Testis (tissue), 2 donors: ENCODE measurements around the gene SPATA33.

ENCODE experiments used
- POLR2A ChIP-seq: fragments of 450-650 bp; IDR thresholded peaks from one replicate; pipeline ENCODE4 v1.6.1; 2017; ENCODE audit warnings: antibody characterized with exemption, mild to moderate bottlenecking, moderate library complexity
- TF ChIP-seq, protein P1 (sequence below), 3 experiments: fragments of 450-650 bp in 2 of 3; fragments of 200-600 bp in 1 of 3; sonication (generic) in 1 of 3; IDR thresholded peaks; one replicate each; pipeline ENCODE4 v1.5.1; 2016 to 2019; ENCODE audit warnings: antibody characterized with exemption in 3 of 3, mild to moderate bottlenecking in 2 of 3, moderate library complexity in 1 of 3

DNA sequence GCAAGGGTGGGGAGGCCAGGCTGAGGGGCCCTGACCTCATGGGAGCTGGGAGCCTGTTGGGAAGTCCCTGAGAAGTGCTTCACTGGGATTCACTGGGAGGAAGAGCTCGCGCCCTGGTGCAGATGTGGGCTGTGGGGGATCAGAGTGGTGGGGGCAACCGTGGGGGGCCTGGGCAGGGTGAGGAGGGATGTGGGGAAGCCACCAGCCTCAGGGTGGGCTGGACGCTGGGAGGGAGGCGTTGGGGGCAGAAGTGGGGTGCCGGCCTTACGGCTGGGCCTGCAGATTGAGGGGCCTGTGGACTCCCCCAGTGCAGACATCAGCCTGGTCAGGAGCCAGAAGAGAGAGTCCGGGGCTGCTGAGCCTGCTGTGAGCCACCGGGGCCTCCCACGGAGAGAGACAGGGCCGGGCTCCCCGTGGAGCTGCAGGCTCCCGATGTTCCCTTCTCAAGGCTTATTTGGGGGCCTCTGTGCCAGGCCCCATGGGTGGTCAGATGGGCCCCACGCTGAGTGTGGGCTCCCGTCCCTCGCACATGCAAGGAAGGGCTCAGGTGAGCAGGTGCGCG, 36.4 kb upstream of the SPATA33 start:
- TF ChIP-seq, protein P1, sequence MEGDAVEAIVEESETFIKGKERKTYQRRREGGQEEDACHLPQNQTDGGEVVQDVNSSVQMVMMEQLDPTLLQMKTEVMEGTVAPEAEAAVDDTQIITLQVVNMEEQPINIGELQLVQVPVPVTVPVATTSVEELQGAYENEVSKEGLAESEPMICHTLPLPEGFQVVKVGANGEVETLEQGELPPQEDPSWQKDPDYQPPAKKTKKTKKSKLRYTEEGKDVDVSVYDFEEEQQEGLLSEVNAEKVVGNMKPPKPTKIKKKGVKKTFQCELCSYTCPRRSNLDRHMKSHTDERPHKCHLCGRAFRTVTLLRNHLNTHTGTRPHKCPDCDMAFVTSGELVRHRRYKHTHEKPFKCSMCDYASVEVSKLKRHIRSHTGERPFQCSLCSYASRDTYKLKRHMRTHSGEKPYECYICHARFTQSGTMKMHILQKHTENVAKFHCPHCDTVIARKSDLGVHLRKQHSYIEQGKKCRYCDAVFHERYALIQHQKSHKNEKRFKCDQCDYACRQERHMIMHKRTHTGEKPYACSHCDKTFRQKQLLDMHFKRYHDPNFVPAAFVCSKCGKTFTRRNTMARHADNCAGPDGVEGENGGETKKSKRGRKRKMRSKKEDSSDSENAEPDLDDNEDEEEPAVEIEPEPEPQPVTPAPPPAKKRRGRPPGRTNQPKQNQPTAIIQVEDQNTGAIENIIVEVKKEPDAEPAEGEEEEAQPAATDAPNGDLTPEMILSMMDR (IDR thresholded peaks at IDR 0.05): no peak
- TF ChIP-seq POLR2A: no peak
